ENCODE data around the gene FMO3. TPM values are rescaled to one million over a fixed set of nuclear protein-coding genes. Genes with fewer than 3 reads are reported as not detected.

The FMO3 gene
- total RNA-seq, 2 experiments from 2014 or later: not detected

GRCh38 chr1:171122299-171122698, 31.6 kb downstream of the FMO3 start:
- Mint-ChIP-seq H3K27ac (no peak overlapping the region), H3K4me1 (ENCODE audit: low read depth) (no peaks in the 10 kb centered on the region), H3K36me3 (ENCODE audit: low read depth) (no peaks in the 10 kb centered on the region), H3K4me3 (no peak overlapping the region), H3K9me3 (no peaks in the 10 kb centered on the region), H3K27me3 (peaks cover 10% of the 10 kb centered on the region)
- DNase-seq (no peak), ATAC-seq (no peak)
- intact Hi-C loops (cut with micrococcal nuclease): no loop called here
- no peak for TF ChIP-seq CTCF (IDR thresholded peaks at IDR 0.05)
- CTCF ChIA-PET: interaction anchor here (1.2 to 1.6 kb wide), 2 partner anchors 67 to 191 kb away, joined by 3 read pairs; partner anchors contain the start of gene FMO4
- POLR2A ChIA-PET: no interaction called here

GRCh38 chr1:171122893-171123292, 32.2 kb downstream of the FMO3 start:
- no peak for DNase-seq
- ChIA-PET CTCF (interaction anchor here (1.2 to 1.6 kb wide), 2 partner anchors 66 to 191 kb away, joined by 3 read pairs; partner anchors contain the start of gene FMO4), POLR2A (interaction anchor here (0.6 kb wide), 1 partner anchor 129 kb away, joined by 3 read pairs; no protein-coding TSS in a partner anchor)
- no peak for ATAC-seq
- peaks cover 15% of the 10 kb centered on the region for H3K27me3 Mint-ChIP-seq
- TF ChIP-seq CTCF (IDR thresholded peaks at IDR 0.05): no peak
- intact Hi-C loops (cut with micrococcal nuclease): no loop called here
- no peaks in the 10 kb centered on the region for H3K9me3 Mint-ChIP-seq
- H3K36me3 Mint-ChIP-seq (ENCODE audit: low read depth): no peaks in the 10 kb centered on the region
- H3K4me1 Mint-ChIP-seq (ENCODE audit: low read depth): no peaks in the 10 kb centered on the region
- H3K27ac Mint-ChIP-seq: no peak overlapping the region
- no peak overlapping the region for H3K4me3 Mint-ChIP-seq

- POLR2A ChIA-PET: no interaction called here
These were observed 35.8 kb downstream of the FMO3 start for GRCh38 chr1:171126504-171126903.

GRCh38 chr1:171127099-171127498, 36.4 kb downstream of the FMO3 start:
- H3K9me3 Mint-ChIP-seq: peaks cover 2% of the 10 kb centered on the region
- intact Hi-C loops (cut with micrococcal nuclease): no loop called here
- no peak for TF ChIP-seq CTCF (IDR thresholded peaks at IDR 0.05)
- ATAC-seq: no peak
- no peak for DNase-seq
- no peak overlapping the region for H3K4me3 Mint-ChIP-seq
- H3K27ac Mint-ChIP-seq: no peak overlapping the region
- peaks cover 8% of the 10 kb centered on the region for H3K27me3 Mint-ChIP-seq
- CTCF ChIA-PET: no interaction called here
- POLR2A ChIA-PET: no interaction called here
- no peaks in the 10 kb centered on the region for H3K4me1 Mint-ChIP-seq (ENCODE audit: low read depth)
- H3K36me3 Mint-ChIP-seq (ENCODE audit: low read depth): no peaks in the 10 kb centered on the region

More at GRCh38 chr1:171126504-171126903, 35.8 kb downstream of the FMO3 start:
- Mint-ChIP-seq H3K36me3 (ENCODE audit: low read depth) (no peaks in the 10 kb centered on the region), H3K9me3 (peaks cover 2% of the 10 kb centered on the region), H3K27me3 (peaks cover 8% of the 10 kb centered on the region), H3K4me1 (ENCODE audit: low read depth) (no peaks in the 10 kb centered on the region), H3K4me3 (no peak overlapping the region), H3K27ac (no peak overlapping the region)
- intact Hi-C loops (cut with micrococcal nuclease): no loop called here
- CTCF ChIA-PET: no interaction called here
- ATAC-seq (no peak), DNase-seq (no peak)
- no peak for TF ChIP-seq CTCF (IDR thresholded peaks at IDR 0.05)

- ChIA-PET POLR2A (no interaction called here), CTCF (no interaction called here)
- Mint-ChIP-seq H3K27ac (no peak overlapping the region), H3K36me3 (ENCODE audit: low read depth) (no peaks in the 10 kb centered on the region), H3K4me1 (ENCODE audit: low read depth) (no peaks in the 10 kb centered on the region), H3K27me3 (peaks cover 8% of the 10 kb centered on the region), H3K9me3 (peaks cover 2% of the 10 kb centered on the region), H3K4me3 (no peak overlapping the region)
- DNase-seq (no peak), ATAC-seq (no peak)
- intact Hi-C loops (cut with micrococcal nuclease): no loop called here
- TF ChIP-seq CTCF (IDR thresholded peaks at IDR 0.05): no peak
These were observed 36.8 kb downstream of the FMO3 start for GRCh38 chr1:171127501-171127900.

All from activated CD8-positive, alpha-beta T cell treated with anti-CD3 and anti-CD28 coated beads for 36 hours (primary cell).